GM19193 (cell line): ENCODE measurements around the gene SERHL2.

Experiments
- POLR2A ChIP-seq: IDR thresholded peaks from 4 replicates; pipeline ENCODE4 v1.6.1; 2011; ENCODE audit not compliant: insufficient read depth, insufficient read length; ENCODE audit errors: extremely low read depth

Gene SERHL2

DNA sequence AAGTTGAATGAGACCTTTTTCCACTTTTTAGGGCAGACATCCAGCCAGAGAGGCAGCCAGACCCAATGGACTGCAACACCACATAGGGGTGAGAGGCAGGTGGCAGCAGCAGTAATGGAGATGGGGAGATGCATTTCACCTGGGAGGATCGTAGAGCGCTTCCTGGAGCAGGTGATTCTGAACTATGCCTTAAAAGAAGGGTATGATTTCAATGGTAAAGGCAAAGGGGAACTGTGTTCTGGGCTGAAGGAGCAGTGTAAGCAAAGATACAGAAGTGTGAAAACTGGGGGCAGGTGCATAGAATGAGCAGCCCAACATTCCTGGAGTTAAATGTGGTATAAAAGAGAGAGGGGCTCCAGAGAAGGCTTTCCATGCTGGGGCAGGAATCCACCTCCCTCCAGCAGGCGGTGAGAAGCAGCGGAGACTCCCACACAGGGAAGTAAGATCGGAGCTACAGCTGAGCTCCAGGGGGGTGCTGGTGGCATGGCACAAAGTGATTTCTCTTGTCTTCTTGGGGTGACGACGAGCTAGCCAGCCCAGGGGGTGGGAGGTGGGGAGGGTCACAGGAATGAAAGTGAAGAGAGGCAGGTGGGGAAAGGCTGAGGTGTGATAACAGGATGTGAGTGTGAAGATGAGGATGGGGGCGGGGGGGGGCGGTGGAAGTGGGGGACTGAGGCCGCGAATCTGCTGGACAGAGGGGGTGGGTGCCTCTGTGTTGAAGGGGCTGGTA lies 4.3 kb upstream of the SERHL2 start:
- TF ChIP-seq POLR2A = no peak

DNA sequence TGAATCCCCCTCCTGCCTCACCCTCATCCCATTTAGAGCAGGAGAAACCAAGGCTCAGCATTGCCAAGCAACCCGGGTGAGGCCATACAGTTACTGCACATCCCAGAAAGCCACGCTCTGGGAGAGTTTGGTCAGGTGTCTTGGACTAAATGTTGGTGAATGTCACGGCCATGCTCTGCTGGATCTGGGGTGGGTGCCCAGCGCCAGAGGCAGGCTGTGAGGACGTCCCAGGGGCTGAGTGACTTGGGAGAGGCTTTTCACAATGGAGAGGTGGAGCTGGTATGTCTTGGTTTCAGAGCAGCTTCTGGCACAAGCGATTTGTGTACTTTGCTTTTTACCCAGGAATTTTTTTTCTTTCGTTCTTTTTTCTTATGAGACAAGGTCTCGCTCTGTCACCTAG lies 6.6 kb downstream of the SERHL2 start:
- TF ChIP-seq POLR2A = no peak

DNA sequence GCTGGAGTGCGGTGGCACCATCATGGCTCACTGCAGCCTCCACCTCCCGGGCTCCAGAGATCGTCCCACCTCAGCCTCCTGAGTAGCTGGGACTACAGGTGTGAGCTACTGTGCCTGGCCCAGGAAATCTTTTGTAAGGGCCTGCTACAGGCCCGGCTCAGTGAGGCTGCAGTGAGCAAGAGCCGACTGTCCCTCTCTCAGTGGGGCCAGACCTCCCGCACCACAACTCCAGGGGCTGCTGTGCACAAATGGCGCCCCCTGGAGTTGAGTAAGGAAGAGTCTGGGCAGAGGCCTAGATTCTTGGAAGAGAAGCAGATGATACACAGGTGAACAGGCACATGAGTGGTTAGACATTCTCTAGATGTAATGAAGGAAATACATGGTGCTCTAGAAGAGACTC lies 7.0 kb downstream of the SERHL2 start:
- no peak for TF ChIP-seq POLR2A

GRCh38 chr22:42561856-42562255 lies 8.1 kb downstream of the SERHL2 start:
- TF ChIP-seq POLR2A = no peak

- TF ChIP-seq POLR2A = no peak
Observed at GRCh38 chr22:42562279-42562678, 8.5 kb downstream of the SERHL2 start.

DNA sequence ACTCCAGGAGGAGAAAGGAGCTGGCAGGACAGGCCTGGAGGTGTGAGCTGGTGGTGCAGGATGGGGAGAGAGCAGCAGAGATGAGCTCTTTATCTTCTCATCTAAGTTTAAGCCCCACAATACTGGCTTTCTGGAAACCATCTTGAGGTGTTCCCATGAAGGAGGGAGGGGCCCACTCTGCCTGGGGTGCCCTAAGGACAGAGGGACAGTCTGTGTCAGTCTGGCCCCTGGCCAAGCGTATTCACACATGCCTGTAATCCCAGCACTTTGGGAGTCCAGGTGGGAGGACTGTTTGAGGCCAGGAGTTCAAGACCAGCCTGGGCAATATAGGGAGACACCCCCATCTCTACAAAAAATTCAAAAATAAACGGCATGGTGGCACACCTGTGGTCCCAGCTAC lies 8.9 kb downstream of the SERHL2 start:
- no peak for TF ChIP-seq POLR2A

DNA sequence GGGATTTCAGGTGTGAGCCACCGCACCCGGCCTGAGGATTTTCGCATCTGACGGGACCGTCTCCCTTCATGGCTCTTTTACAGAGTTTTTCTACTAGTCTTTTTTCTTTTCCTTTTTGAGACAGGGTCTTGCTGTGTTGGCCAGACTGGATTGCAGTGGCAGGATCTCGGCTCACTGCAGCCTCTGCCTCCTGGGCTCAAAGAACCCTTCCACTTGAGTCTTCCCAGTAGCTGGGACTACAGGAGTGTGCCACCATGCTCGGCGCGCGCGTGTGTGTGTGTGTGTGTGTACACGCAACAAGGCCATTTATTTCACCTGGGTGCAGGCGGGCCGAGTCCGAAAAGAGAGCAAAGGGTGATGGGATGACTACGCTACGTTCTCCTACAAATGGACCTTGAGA lies 10.9 kb downstream of the SERHL2 start:
- no peak for TF ChIP-seq POLR2A

DNA sequence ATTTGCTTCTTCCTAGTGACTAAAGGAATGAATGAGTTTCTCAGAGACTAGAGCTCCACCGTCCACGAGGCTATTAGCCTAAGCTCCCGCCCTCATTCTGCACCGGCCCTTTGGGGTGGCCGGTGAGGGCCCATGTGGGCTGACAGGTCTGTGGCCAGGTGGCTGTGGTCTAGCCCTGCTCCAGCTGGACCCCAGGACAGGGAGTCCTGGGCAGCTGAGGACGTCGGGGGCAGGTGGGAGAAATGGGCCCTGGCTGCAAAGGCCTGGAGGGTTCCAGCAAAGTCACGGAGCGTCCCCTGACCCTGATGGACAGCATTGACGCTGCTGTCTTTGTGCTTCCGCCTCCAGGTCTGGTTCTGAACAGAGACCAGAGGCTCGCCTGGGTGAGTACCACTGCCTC lies 12.2 kb downstream of the SERHL2 start:
- no peak for TF ChIP-seq POLR2A

DNA sequence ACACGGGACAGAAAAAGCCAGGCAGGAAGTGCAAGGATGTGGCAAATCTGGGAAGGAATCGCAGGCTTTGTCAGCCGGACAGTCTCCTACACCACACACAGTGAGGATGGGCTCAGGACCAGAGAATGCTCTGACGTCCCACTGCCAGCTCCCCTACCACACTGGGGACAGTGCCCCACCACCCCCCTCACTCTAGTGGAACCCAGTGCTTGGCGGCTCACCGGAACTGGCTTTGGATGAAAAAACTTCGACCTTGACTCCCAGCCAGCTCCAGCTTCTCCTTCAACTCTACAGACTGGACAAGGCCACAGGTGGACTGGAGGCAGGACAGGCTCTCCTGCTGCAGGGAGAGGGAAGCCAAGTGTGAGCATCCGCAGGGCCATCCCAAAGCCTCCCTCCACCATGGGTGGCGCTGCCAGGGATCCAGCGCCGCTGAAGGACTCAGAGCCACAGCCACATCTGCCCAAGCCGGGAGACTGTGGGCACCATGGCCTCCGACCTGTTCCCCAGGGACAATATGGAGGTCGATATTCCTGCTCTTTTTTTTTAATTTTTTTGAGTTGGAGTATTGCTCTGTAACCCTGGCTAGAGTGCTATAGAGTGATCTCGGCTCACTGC lies 24.0 kb downstream of the SERHL2 start:
- TF ChIP-seq POLR2A = no peak

DNA sequence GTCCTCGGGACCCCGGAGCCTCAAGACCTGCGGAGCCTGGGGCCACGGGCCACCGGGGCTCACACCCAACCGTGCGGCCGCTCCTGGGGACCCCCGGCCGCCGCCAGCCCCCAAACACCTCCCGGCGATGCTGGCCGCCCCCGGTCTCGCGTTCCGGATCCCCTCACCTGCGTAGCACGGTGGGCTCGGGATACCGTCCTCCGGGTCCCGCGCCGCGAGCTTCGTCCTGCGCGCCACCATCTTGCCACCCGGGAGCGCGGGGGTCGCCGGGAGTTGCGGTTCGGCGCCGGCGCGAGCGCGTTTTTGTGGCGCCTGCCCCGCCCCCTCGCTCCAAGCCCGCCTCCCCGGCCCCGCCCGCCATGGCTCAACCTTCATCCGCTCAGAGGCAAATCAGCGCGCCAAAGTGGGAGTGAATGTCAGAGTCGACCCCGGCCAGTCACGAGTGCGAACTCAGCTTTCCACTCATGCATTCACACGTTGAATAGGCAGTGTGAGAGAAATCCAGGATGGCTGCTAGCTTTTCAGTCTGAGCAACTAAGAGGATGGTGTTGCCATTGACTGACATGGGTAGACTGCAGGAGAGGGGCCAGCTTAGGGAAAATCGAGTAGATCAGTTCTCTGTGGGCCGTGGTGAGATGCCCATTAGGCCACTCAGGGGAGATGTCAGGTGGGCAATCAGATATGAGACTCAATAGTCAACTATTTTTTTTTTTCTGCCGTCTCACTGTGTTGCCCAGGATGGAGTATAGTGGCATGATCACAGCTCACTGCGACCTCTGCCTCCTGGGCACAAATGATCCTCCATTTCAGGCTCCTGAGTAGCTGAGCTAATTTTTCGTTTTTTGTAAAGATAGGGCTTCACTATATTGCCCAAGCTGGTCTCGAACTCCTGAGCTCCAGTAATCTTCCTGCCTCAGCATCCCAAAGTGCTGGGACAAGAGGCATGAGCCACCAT lies 28.3 kb downstream of the SERHL2 start:
- TF ChIP-seq POLR2A = peak; percentile 69

- no peak for TF ChIP-seq POLR2A
Observed at GRCh38 chr22:42582987-42583386, 29.2 kb downstream of the SERHL2 start.

DNA sequence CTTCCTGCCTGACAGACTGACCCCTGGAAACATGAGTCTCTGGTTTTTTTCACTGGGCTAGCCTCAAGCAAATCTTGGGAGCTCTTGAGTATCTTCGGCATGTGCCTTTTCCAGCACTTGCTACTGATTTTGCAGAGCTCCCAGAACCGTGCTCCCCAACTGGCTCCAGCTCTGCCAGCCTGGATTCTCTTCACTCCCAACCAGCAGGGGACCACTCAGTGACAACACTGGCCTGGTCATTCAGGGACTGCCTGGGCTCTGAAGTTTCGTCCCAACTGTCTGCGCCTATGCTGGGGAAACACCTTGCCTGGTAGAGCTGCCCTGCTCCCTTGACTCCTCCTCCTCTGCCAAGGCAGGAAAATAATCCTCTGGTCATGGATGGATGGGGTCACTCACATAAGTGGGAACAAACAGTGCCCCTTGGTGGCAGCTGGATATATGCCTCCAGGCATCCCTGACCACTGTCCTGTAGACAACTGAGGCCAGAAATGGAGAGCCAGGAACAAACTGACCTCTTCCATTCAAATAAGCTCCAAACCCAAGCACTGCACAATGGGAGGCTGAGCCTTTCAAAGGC lies 30.7 kb downstream of the SERHL2 start:
- no peak for TF ChIP-seq POLR2A

DNA sequence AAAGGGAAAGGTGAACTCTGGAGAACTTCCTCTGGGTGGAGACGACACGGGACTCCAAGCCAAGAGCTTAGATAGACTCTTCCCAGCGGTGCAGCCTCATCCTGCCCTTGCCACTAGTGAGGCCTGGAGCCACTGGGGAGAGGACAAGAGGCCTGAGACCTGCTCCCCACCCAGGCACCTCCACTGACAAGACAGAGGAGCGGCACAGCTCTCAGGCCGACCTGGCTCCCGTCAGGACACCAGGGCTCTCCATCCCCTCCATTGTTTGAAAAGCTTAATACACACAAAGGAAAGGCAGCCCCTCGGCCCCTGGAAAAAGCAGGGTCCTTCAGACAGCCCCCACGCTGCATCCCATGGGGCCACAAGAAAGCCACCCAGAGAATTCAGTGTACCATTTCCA lies 31.3 kb downstream of the SERHL2 start:
- no peak for TF ChIP-seq POLR2A

- TF ChIP-seq POLR2A = no peak
Observed at GRCh38 chr22:42586381-42586780, 32.6 kb downstream of the SERHL2 start.

DNA sequence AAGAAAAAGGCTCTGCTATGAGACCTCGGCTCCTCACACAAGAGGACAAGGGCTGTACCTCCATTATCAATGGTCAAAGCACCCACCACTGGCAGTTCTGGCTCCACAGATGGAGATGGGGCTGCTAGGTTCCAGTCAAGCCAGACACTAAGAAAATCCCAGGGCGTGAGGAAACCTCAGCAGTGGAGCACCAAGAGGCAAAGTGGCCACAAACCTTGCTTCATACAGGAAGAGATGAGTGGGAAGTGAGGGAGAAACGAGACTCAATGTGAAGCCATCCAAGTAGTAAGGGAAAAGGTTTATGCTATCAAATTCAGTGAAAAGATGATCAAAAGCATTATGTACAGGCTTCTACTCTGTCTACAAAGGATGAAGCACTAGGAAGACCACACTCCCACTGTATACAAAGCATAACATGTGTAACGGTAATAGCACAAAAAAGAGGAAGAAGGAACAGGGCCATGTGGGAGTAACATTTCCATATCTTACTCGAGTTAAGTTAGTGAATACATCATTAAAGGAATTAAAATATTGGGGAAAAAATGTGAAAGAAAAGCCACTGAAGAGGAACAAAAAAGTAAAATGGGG lies 33.9 kb downstream of the SERHL2 start:
- no peak for TF ChIP-seq POLR2A
